ENCODE results near the gene FOXK1.

GRCh38 chr7:4667776-4668509 is 14.2 kb upstream of the FOXK1 start:
- TF ChIP-seq POLR2AphosphoS5 (IDR thresholded peaks at IDR 0.05; ENCODE audit: low read depth, low read length) (no peak), POLR2A (IDR thresholded peaks at IDR 0.05; ENCODE audit: low read depth, low read length) (no peak), TAF1 (IDR thresholded peaks at IDR 0.05; ENCODE audit: borderline replicate concordance, low read depth, low read length) (no peak)
